ENCODE measurements around the gene TUBA3D.
"Not testable (repeated sequence)": the region's sequence is repeated elsewhere in the genome, so short reads cannot be mapped to it uniquely, and the experiment has no call there.

The TUBA3D gene

GRCh38 chr2:131516011-131516410, 40.1 kb downstream of the TUBA3D start:
- TF ChIP-seq, protein P1, sequence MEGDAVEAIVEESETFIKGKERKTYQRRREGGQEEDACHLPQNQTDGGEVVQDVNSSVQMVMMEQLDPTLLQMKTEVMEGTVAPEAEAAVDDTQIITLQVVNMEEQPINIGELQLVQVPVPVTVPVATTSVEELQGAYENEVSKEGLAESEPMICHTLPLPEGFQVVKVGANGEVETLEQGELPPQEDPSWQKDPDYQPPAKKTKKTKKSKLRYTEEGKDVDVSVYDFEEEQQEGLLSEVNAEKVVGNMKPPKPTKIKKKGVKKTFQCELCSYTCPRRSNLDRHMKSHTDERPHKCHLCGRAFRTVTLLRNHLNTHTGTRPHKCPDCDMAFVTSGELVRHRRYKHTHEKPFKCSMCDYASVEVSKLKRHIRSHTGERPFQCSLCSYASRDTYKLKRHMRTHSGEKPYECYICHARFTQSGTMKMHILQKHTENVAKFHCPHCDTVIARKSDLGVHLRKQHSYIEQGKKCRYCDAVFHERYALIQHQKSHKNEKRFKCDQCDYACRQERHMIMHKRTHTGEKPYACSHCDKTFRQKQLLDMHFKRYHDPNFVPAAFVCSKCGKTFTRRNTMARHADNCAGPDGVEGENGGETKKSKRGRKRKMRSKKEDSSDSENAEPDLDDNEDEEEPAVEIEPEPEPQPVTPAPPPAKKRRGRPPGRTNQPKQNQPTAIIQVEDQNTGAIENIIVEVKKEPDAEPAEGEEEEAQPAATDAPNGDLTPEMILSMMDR (IDR thresholded peaks at IDR 0.05; ENCODE audit: low read depth, low read length, missing control alignments) = no peak
- DNase-seq (ENCODE audit: low read depth) = no peak
- H3K4me3 ChIP-seq (ENCODE audit: low read depth, low read length) = no peak overlapping the region

DNA sequence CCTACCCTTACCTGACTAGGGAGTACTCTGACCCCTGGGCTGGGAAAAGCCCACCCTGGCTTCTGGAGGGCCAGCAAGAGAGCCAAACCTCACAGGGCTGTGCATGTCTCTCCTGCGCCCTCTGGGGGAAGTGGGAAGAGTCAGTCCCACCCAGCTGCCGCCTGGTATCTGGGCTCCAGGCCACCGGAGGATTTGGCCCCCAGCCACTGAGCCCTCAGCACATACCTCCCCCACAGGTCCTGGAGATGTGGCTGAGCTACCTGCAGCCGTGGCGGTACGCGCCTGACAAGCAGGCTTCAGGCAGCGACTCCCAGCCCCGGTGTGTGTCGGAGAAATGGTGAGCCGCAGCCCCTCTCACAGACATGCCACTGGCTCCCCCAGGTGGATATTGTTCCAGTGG, 40.7 kb downstream of the TUBA3D start:
- not testable (repeated sequence) for DNase-seq (ENCODE audit: low read depth); H3K4me3 ChIP-seq (ENCODE audit: low read depth, low read length)
- TF ChIP-seq, protein P1 (IDR thresholded peaks at IDR 0.05; ENCODE audit: low read depth, low read length, missing control alignments) = peak; percentile 41

DNA sequence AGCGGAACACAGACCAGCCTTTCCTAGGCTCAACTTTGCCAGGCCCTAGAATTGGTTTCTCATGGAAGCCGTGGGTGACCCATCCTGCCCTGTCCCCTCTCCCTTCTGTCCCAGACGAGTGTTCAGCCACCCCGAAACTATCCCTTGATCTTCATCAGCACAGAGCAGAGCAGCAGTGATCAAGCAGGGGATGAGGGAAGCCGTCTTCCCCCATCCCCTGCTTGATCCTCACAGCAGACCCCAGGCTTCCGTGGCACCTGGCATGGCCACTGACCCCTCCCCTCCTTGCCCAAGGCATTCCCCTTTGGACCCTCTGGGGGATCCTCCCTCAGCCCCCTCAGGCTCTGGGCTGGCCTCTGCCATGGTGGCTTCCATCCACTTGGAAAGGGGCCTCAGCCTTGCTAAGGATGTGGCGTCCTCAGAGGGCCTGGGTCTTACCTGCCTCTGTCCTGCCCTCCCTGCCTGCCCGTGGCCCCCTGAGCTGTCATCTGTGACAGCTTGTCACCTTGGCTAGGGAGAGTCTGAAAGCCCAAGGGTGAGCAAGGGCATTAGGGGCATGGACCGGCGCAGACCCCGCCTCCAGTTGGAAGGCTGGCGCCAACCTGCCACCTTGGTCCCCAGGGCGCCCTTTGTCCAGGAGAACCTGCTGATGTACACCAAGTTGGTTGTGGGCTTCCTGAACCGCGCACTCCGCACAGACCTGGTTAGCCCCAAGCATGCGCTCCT, 41.4 kb downstream of the TUBA3D start:
- no peak for DNase-seq (ENCODE audit: low read depth)
- TF ChIP-seq, protein P1 (IDR thresholded peaks at IDR 0.05; ENCODE audit: low read depth, low read length, missing control alignments) = no peak
- no peak overlapping the region for H3K4me3 ChIP-seq (ENCODE audit: low read depth, low read length)

GRCh38 chr2:131517856-131518255, 41.9 kb downstream of the TUBA3D start:
- DNase-seq (ENCODE audit: low read depth); H3K4me3 ChIP-seq (ENCODE audit: low read depth, low read length): not testable (repeated sequence)

DNA sequence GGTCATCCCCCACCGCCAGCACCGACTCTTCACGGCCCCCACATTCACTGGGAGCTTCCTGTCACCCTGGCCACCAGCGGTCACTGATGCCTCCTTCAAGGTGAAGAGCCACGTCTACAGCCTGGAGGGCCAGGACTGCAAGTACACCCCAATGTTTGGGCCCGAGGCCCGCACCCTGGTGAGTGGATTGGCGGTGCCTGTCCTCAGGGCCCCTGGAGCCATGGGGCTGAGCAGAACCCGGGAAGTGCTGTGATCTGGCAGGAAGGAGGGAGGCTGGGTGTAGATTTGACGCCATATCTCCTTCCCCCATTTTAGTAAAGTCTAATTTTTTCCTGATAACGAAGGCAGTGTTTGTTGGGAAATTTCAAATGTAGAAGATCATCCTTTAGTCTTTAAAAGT, 42.6 kb downstream of the TUBA3D start:
- not testable (repeated sequence) for DNase-seq (ENCODE audit: low read depth); H3K4me3 ChIP-seq (ENCODE audit: low read depth, low read length)

GRCh38 chr2:131519466-131519865, 43.5 kb downstream of the TUBA3D start:
- no peak overlapping the region for H3K4me3 ChIP-seq (ENCODE audit: low read depth, low read length)
- TF ChIP-seq, protein P1 (IDR thresholded peaks at IDR 0.05; ENCODE audit: low read depth, low read length, missing control alignments) = no peak
- no peak for DNase-seq (ENCODE audit: low read depth)

GRCh38 chr2:131519871-131520470, 44.1 kb downstream of the TUBA3D start:
- not testable (repeated sequence) for DNase-seq (ENCODE audit: low read depth); H3K4me3 ChIP-seq (ENCODE audit: low read depth, low read length)

DNA sequence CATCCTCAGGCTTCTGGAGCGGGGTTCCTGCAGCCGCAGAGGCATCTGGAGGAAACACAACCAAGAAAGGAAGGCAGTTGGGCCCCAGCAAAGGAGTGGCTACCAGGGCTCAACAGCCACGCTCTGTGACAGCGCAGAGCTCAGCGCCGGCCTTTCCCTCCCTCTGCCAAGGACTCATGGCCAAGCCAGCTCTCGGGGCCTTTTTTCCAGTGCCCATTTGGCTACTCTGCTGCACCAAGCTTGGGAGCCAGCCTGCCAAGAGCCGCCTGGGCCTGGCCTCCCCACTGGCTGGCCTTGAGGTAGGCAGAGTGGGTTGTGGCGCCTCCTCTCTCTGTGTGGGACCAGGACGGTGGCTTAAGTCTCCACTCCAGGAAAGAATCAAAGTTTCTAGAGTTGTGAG, 44.6 kb downstream of the TUBA3D start:
- DNase-seq (ENCODE audit: low read depth) = no peak
- no peak overlapping the region for H3K4me3 ChIP-seq (ENCODE audit: low read depth, low read length)
- TF ChIP-seq, protein P1 (IDR thresholded peaks at IDR 0.05; ENCODE audit: low read depth, low read length, missing control alignments) = no peak

DNA sequence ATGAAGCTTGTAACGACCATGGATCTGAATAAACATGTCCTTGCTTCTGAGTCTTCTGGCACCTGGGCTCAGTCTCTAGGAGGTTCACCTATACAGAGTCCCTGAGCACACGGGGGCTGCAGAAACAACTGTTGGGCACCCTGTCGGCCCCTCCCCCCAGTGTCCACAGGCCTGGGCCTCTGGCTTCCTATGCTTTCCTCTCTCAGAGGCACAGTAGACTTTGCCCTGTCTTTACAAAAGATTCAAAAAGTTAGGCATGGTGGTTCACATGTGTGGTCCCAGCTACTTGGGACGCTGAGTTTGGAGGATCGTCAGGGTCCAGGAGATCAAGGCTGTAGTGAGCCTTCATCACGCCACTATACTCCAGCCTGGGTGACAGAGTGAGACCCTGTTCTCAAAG, 45.6 kb downstream of the TUBA3D start:
- H3K4me3 ChIP-seq (ENCODE audit: low read depth, low read length); DNase-seq (ENCODE audit: low read depth): not testable (repeated sequence)

All from GM12864 (cell line).